ENCODE results near the gene POLL. TPM values are rescaled to one million over a fixed set of nuclear protein-coding genes. Genes with fewer than 3 reads are reported as not detected.
A peak's percentile ranks its signal among the peaks of the same experiment; 100 is the strongest.

POLL gene
- total and polyA plus RNA-seq, 2 of the 4 experiments (the other 2 are of a cell fraction) = 6.3 to 23.7 TPM

DNA sequence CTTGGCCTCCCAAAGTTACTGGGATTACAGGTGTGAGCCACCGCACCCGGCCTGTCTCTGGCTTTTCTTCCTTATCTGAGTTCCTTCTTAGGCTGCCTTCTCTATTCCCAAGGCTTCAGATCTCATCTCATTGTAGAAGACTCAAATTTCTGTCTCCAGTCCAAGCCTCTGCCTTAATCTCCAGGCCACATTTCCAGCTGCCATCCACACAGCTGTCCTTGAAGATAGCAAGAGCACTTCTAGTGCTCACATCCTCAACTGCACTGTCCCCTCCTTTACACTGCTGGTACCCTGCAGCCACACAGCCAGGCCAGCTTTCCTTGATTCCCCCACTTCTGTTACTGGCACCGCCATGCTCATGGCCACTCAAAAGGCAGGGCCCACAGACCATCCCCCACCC is 35.6 kb downstream of the POLL start:
- in situ Hi-C loops (cut with MboI; ENCODE audit: low sequenced_read_pairs) (no loop called here), dilution Hi-C loops (cut with HindIII; ENCODE audit: low sequenced_read_pairs, unreplicated experiment) (no loop called here), intact Hi-C loops (cut with micrococcal nuclease) (no loop called here)
- H3K4me1 ChIP-seq (ENCODE audit: control insufficient read depth, insufficient read depth, low read length) = no peaks in the 10 kb centered on the region
- ATAC-seq (ENCODE audit: low read depth) (no peak), DNase-seq (no peak)
- H4K91ac ChIP-seq (ENCODE audit: insufficient read depth, low read depth, low read length) = no peak overlapping the region
- no peaks in the 10 kb centered on the region for H3K9me3 ChIP-seq (ENCODE audit: control insufficient read depth, insufficient read depth, low read length)
- no peak overlapping the region for H3K23ac ChIP-seq (ENCODE audit: low read depth, low read length)
- no peak overlapping the region for H2BK5ac ChIP-seq (ENCODE audit: low read depth, low read length, poor library complexity, severe bottlenecking)
- H2BK20ac ChIP-seq (ENCODE audit: low read depth, low read length) = no peak overlapping the region
- no peak overlapping the region for H3K14ac ChIP-seq (replicated peaks; ENCODE audit: low read depth, low read length)
- no peak overlapping the region for H3K18ac ChIP-seq (ENCODE audit: low read depth, low read length)
- H3K9ac ChIP-seq (ENCODE audit: low read depth, low read length) = no peak overlapping the region
- H2AK5ac ChIP-seq (ENCODE audit: low read depth, low read length) = no peak overlapping the region
- peaks cover 24% of the 10 kb centered on the region for H3K36me3 ChIP-seq (ENCODE audit: control insufficient read depth, insufficient read depth, low read length)
- no peak overlapping the region for H2AFZ ChIP-seq (replicated peaks; ENCODE audit: low read length, poor library complexity)
- no peak for TF ChIP-seq RCOR1 (IDR thresholded peaks at IDR 0.05; ENCODE audit: insufficient replicate concordance, low read length)
- TF ChIP-seq NFE2L2 (IDR thresholded peaks at IDR 0.05; ENCODE audit: low read depth, low read length) = no peak
- TF ChIP-seq CEBPB (IDR thresholded peaks at IDR 0.05; ENCODE audit: low read depth, low read length) = no peak
- no peak for TF ChIP-seq POLR2A (IDR thresholded peaks at IDR 0.05; ENCODE audit: low read depth, low read length)
- TF ChIP-seq, protein P1, sequence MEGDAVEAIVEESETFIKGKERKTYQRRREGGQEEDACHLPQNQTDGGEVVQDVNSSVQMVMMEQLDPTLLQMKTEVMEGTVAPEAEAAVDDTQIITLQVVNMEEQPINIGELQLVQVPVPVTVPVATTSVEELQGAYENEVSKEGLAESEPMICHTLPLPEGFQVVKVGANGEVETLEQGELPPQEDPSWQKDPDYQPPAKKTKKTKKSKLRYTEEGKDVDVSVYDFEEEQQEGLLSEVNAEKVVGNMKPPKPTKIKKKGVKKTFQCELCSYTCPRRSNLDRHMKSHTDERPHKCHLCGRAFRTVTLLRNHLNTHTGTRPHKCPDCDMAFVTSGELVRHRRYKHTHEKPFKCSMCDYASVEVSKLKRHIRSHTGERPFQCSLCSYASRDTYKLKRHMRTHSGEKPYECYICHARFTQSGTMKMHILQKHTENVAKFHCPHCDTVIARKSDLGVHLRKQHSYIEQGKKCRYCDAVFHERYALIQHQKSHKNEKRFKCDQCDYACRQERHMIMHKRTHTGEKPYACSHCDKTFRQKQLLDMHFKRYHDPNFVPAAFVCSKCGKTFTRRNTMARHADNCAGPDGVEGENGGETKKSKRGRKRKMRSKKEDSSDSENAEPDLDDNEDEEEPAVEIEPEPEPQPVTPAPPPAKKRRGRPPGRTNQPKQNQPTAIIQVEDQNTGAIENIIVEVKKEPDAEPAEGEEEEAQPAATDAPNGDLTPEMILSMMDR (conservative IDR thresholded peaks at IDR 0.05; ENCODE audit: low read depth, low read length) = no peak
- TF ChIP-seq MXI1 (IDR thresholded peaks at IDR 0.05; ENCODE audit: borderline replicate concordance, low read depth, low read length) = no peak
- TF ChIP-seq, protein P2, sequence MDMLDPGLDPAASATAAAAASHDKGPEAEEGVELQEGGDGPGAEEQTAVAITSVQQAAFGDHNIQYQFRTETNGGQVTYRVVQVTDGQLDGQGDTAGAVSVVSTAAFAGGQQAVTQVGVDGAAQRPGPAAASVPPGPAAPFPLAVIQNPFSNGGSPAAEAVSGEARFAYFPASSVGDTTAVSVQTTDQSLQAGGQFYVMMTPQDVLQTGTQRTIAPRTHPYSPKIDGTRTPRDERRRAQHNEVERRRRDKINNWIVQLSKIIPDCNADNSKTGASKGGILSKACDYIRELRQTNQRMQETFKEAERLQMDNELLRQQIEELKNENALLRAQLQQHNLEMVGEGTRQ (IDR thresholded peaks at IDR 0.05; ENCODE audit: low read depth, low read length) = no peak
- TF ChIP-seq FOS (IDR thresholded peaks at IDR 0.05; ENCODE audit: low read depth, low read length) = no peak
- TF ChIP-seq MAFK (IDR thresholded peaks at IDR 0.05; ENCODE audit: low read depth, low read length) = no peak
- TF ChIP-seq RFX5 (IDR thresholded peaks at IDR 0.05; ENCODE audit: low read depth, low read length) = no peak
- no peak for TF ChIP-seq BHLHE40 (IDR thresholded peaks at IDR 0.05; ENCODE audit: low read depth, low read length)
- TF ChIP-seq SMC3 (IDR thresholded peaks at IDR 0.05; ENCODE audit: low read depth, low read length) = no peak
- no peak for TF ChIP-seq MAZ (IDR thresholded peaks at IDR 0.05; ENCODE audit: borderline replicate concordance, low read depth, low read length)
- no peak for TF ChIP-seq CHD1 (IDR thresholded peaks at IDR 0.05; ENCODE audit: low read depth, low read length)
- TF ChIP-seq, protein P3, sequence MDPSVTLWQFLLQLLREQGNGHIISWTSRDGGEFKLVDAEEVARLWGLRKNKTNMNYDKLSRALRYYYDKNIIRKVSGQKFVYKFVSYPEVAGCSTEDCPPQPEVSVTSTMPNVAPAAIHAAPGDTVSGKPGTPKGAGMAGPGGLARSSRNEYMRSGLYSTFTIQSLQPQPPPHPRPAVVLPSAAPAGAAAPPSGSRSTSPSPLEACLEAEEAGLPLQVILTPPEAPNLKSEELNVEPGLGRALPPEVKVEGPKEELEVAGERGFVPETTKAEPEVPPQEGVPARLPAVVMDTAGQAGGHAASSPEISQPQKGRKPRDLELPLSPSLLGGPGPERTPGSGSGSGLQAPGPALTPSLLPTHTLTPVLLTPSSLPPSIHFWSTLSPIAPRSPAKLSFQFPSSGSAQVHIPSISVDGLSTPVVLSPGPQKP (IDR thresholded peaks at IDR 0.05; ENCODE audit: borderline replicate concordance, low read depth, low read length) = no peak
- no peak for TF ChIP-seq RAD21 (IDR thresholded peaks at IDR 0.05; ENCODE audit: low read length)
- 93% methylated on average over 3 of the region's 3 CpGs; no CpG with 5 or more reads in 1 of the 2 experiments for WGBS, 2 experiments (ENCODE audit: extremely low coverage in 2 of 2, insufficient read length in 1 of 2)
- H2BK120ac ChIP-seq (ENCODE audit: low read depth, low read length) = no peak overlapping the region
- no peak overlapping the region for H2BK15ac ChIP-seq (ENCODE audit: low read depth, low read length)
- no peaks in the 10 kb centered on the region for H4K20me1 ChIP-seq (ENCODE audit: insufficient read depth, low read length)
- H4K5ac ChIP-seq (ENCODE audit: low read depth, low read length) = no peak overlapping the region
- ChIA-PET POLR2A (ENCODE audit: unreplicated experiment) (no interaction called here), CTCF (interaction anchor here (0.9 kb wide), 1 partner anchor 338 kb away, joined by 3 read pairs; no protein-coding TSS in a partner anchor)
- H3K9me1 ChIP-seq (ENCODE audit: insufficient read depth, low read length) = peaks cover 2% of the 10 kb centered on the region; the same call in 1 of the 2 replicates
- H3K79me1 ChIP-seq (ENCODE audit: low read depth in 1 of 2, low read length in 2 of 2) = no peaks in the 10 kb centered on the region
- no TSS peak for BruUV-seq (replicated peaks)
- no peak overlapping the region for H3K4ac ChIP-seq (ENCODE audit: low read depth, low read length)
- no peak overlapping the region for H4K8ac ChIP-seq (ENCODE audit: low read depth in 2 of 2, low read length in 2 of 2)
- H2AK9ac ChIP-seq (replicated peaks; ENCODE audit: low read depth, low read length, poor library complexity) = peak overlapping the region; percentile 25
- H3K27me3 ChIP-seq (ENCODE audit: control insufficient read depth, insufficient read depth, low read length) = no peaks in the 10 kb centered on the region
- H3K27ac ChIP-seq (ENCODE audit: insufficient read depth, low read length) = no peak overlapping the region
- no peak overlapping the region for H3K56ac ChIP-seq (ENCODE audit: extremely low read depth, insufficient read depth, low read length)
- H3K4me2 ChIP-seq (ENCODE audit: low read depth, low read length) = no peak overlapping the region
- H3K4me3 ChIP-seq (ENCODE audit: insufficient read depth, low read depth, low read length) = no peak overlapping the region

All from IMR-90 (cell line).